Esophagus squamous epithelium (tissue), 4 donors: ENCODE data around the gene CASP7.
A peak's percentile ranks its signal among the peaks of the same experiment; 100 is the strongest.

Experiments
- POLR2A ChIP-seq, 4 donors: fragments of 450-650 bp; IDR thresholded peaks; one replicate each; pipeline ENCODE4 v1.6.1; 2017; ENCODE audit warnings: antibody characterized with exemption in 4 of 4, mild to moderate bottlenecking in 4 of 4, moderate library complexity in 3 of 4
- TF ChIP-seq, protein P1 (sequence below), 6 experiments: fragments of 450-650 bp in 4 of 6; fragments of 200-600 bp in 2 of 6; sonication (generic) in 2 of 6; IDR thresholded peaks; one replicate each; pipeline ENCODE4 v1.5.1; 2016 to 2019; ENCODE audit warnings: antibody characterized with exemption in 6 of 6, mild to moderate bottlenecking in 4 of 6, moderate library complexity in 4 of 6

DNA sequence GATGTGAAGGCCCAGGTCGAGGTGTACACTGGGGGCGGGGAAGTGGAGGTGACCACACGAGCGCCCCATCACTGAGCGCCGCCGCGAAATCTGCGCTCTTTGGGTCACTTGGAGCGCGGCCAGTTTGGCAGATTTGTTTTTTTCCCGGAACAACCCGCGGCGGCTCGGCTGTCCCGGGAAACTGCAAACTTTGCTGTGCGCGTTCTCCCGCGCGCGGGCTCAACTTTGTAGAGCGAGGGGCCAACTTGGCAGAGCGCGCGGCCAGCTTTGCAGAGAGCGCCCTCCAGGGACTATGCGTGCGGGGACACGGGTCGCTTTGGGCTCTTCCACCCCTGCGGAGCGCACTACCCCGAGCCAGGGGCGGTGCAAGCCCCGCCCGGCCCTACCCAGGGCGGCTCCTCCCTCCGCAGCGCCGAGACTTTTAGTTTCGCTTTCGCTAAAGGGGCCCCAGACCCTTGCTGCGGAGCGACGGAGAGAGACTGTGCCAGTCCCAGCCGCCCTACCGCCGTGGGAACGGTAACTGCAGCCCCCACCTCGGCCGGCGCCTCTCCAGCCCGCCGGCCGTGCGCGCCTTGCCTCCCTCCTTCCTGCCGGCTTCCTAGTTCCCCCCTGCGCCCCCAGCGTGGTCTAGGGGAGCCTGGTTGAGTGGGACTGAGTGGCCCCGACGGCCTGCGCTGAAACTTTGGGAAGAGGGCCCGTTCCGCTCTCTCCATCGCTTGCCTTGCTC is at the start of gene CASP7:
- peak in 2 of 4 donors; percentile 47 to 70 for TF ChIP-seq POLR2A (IDR thresholded peaks at IDR 0.05)
- TF ChIP-seq, protein P1, sequence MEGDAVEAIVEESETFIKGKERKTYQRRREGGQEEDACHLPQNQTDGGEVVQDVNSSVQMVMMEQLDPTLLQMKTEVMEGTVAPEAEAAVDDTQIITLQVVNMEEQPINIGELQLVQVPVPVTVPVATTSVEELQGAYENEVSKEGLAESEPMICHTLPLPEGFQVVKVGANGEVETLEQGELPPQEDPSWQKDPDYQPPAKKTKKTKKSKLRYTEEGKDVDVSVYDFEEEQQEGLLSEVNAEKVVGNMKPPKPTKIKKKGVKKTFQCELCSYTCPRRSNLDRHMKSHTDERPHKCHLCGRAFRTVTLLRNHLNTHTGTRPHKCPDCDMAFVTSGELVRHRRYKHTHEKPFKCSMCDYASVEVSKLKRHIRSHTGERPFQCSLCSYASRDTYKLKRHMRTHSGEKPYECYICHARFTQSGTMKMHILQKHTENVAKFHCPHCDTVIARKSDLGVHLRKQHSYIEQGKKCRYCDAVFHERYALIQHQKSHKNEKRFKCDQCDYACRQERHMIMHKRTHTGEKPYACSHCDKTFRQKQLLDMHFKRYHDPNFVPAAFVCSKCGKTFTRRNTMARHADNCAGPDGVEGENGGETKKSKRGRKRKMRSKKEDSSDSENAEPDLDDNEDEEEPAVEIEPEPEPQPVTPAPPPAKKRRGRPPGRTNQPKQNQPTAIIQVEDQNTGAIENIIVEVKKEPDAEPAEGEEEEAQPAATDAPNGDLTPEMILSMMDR (IDR thresholded peaks at IDR 0.05): peak in 1 of 6 experiments; percentile 4
